ENCODE data around the gene CH25H.

The CH25H gene

GRCh38 chr10:89156161-89156835, 50.8 kb downstream of the CH25H start:
- no peak for DNase-seq (ENCODE audit: low spot score)
